Fibroblast of lung (primary cell): Measurements from ENCODE around the gene FRMD4A. TPM values are rescaled to one million over a fixed set of nuclear protein-coding genes. Genes with fewer than 3 reads are reported as not detected.

Experiments used
- DNase-seq, 2 donors: peaks; one replicate each; pipeline versions ENCODE4 v3.0.0 to v3.0.0-alpha.2; 2010; ENCODE audit warnings: low read depth in 2 of 2
- H2AFZ ChIP-seq: 2 replicates; pipeline ENCODE4 v1.5.1; 2012; ENCODE audit warnings: low read length, control low read depth, inconsistent platforms
- H3K27ac ChIP-seq: 2 replicates; pipeline ENCODE4 v1.5.1; 2011; ENCODE audit warnings: low read length, control low read depth; ENCODE audit not compliant: insufficient read depth
- H3K27me3 ChIP-seq: 2 replicates; pipeline ENCODE4 v1.5.1; 2011; ENCODE audit warnings: mild to moderate bottlenecking, low read length; ENCODE audit not compliant: control insufficient read depth, insufficient read depth
- H3K36me3 ChIP-seq: 2 replicates; pipeline ENCODE4 v1.5.1; 2011; ENCODE audit warnings: low read length; ENCODE audit not compliant: control insufficient read depth, insufficient read depth
- H3K4me1 ChIP-seq: 2 replicates; pipeline ENCODE4 v1.5.1; 2011; ENCODE audit warnings: low read length; ENCODE audit not compliant: control insufficient read depth, insufficient read depth; ENCODE audit errors: extremely low read depth
- H3K4me2 ChIP-seq: 2 replicates; pipeline ENCODE4 v1.5.1; 2011; ENCODE audit warnings: low read length, control low read depth; ENCODE audit not compliant: insufficient read depth; ENCODE audit errors: extremely low read depth
- H3K4me3 ChIP-seq, 4 experiments: fragments of 200-600 bp in 1 of 4; sonication (generic) in 1 of 4; replicated peaks in 1 of 4; 2 replicates each; pipeline ENCODE4 v1.5.1; 2011 to 2016; ENCODE audit warnings: low read length in 4 of 4, low read depth in 3 of 4, mild to moderate bottlenecking in 3 of 4, control low read depth in 2 of 4, inconsistent platforms in 1 of 4, mixed read lengths in 1 of 4; ENCODE audit not compliant: insufficient read depth in 1 of 4; ENCODE audit errors: control extremely low read depth in 1 of 4
- H3K79me2 ChIP-seq: 2 replicates; pipeline ENCODE4 v1.5.1; 2012; ENCODE audit warnings: mild to moderate bottlenecking, low read length, inconsistent platforms; ENCODE audit not compliant: control insufficient read depth, insufficient read depth
- H3K9ac ChIP-seq: 2 replicates; pipeline ENCODE4 v1.5.1; 2011; ENCODE audit warnings: mild to moderate bottlenecking, low read length, control low read depth; ENCODE audit not compliant: insufficient read depth
- H3K9me3 ChIP-seq: 2 replicates; pipeline ENCODE4 v1.5.1; 2012; ENCODE audit warnings: low read depth, low read length; ENCODE audit not compliant: control insufficient read depth, insufficient read depth
- H4K20me1 ChIP-seq: 2 replicates; pipeline ENCODE4 v1.5.1; 2011; ENCODE audit warnings: low read length; ENCODE audit not compliant: control insufficient read depth, insufficient read depth; ENCODE audit errors: extremely low read depth
- EZH2 ChIP-seq: IDR thresholded peaks from 2 replicates; pipeline ENCODE4 v1.5.1; 2012; ENCODE audit warnings: low read length, control low read depth, mild to moderate bottlenecking; ENCODE audit errors: missing control alignments
- polyA plus RNA-seq, 2 donors: library from polyadenylated mRNA; depleted of rRNA in 1 of 2; stranded (reverse) in 1 of 2; unstranded in 1 of 2; fragments of >200 nt; gene quantifications; 2 replicates each; pipeline ENCODE4 v1.2.1, GENCODE V29; 2011 to 2012; ENCODE audit warnings: missing spikeins in 1 of 2
- total RNA-seq: library from RNA; depleted of rRNA; stranded (reverse); fragments of >200 nt; gene quantifications from 2 replicates; pipeline ENCODE4 v1.2.1, GENCODE V29; 2014
- TF ChIP-seq, protein P1 (sequence below), 2 donors: IDR thresholded peaks in 1 of 2; conservative IDR thresholded peaks in 1 of 2; 1 replicate in 1 of 2; 2 replicates in 1 of 2; pipeline ENCODE4 v1.5.1; 2011 to 2012; ENCODE audit warnings: low read length in 2 of 2, control low read depth in 1 of 2, inconsistent platforms in 1 of 2, low read depth in 1 of 2, mild to moderate bottlenecking in 1 of 2

Gene FRMD4A
- total and polyA plus RNA-seq, 2 donors (not counting 1 experiment from before 2014, with no cell fraction given): 26.9 to 63.6 TPM

DNA sequence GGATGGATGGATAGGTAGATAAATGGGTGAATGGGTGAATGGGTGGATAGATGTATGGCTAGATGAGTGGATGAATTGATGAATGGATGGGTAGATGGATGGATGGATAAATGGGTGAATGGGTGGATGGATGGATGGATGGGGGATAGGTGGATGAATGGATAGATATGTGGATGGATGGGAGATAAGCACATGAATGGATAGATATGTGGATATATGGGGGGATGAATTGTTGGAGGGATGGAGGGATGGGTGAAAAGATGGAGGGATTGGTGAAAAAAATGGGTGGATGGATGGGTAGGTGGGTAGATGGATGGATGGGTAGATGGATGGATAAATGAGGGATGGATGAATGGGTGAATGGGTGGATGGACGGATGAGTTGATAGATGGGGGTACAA, 196.4 kb downstream of the FRMD4A start:
- no peak overlapping the region for H3K27ac ChIP-seq
- no peaks in the 10 kb centered on the region for H3K79me2 ChIP-seq
- no peak overlapping the region for H3K9ac ChIP-seq
- H3K4me2 ChIP-seq: no peak overlapping the region
- H3K36me3 ChIP-seq: no peaks in the 10 kb centered on the region
- no peaks in the 10 kb centered on the region for H4K20me1 ChIP-seq
- no peak for DNase-seq
- H3K27me3 ChIP-seq: peaks cover 5% of the 10 kb centered on the region
- H3K4me3 ChIP-seq: no peak overlapping the region
- H2AFZ ChIP-seq: no peak overlapping the region
- TF ChIP-seq, protein P1, sequence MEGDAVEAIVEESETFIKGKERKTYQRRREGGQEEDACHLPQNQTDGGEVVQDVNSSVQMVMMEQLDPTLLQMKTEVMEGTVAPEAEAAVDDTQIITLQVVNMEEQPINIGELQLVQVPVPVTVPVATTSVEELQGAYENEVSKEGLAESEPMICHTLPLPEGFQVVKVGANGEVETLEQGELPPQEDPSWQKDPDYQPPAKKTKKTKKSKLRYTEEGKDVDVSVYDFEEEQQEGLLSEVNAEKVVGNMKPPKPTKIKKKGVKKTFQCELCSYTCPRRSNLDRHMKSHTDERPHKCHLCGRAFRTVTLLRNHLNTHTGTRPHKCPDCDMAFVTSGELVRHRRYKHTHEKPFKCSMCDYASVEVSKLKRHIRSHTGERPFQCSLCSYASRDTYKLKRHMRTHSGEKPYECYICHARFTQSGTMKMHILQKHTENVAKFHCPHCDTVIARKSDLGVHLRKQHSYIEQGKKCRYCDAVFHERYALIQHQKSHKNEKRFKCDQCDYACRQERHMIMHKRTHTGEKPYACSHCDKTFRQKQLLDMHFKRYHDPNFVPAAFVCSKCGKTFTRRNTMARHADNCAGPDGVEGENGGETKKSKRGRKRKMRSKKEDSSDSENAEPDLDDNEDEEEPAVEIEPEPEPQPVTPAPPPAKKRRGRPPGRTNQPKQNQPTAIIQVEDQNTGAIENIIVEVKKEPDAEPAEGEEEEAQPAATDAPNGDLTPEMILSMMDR (conservative IDR thresholded peaks at IDR 0.05 in 1 of 2, IDR thresholded peaks at IDR 0.05 in 1 of 2; ENCODE audit: low read depth in 1 of 2, low read length in 2 of 2): no peak
- no peak for TF ChIP-seq EZH2
- H3K4me1 ChIP-seq: no peaks in the 10 kb centered on the region
- no peaks in the 10 kb centered on the region for H3K9me3 ChIP-seq

DNA sequence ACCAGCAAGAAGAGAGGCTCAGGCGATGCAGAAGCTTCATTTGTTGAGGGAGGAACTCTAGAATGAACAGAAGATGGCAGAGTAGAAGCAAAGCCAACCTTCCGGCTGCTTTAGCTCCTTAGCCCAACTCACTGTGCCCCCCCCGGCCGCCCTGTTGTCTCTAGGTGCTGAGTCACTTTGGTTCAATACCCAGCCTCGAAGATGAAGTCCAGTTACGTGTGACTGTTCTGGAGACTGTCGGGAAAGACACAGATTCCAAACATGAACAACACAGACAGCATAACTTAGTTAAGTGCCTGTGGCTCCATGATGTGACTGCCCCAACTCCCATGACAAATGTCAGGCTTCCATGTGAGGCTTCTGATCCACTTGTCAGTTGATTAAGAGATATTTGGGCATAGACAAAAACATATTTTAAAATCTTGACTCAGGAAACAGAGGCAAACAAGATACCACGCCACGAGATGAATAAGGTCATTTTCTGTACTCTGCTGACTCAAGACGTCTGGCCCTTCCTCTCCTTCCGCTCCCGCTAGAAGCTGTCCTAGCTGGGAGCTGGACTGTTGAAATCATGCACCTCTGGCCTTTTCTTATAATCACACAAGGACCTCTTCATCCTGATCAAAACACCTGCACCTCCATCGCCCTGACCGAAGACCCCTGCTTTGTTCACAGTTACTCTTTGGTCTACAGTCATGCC, 199.3 kb downstream of the FRMD4A start:
- Histone ChIP-seq H4K20me1 (no peaks in the 10 kb centered on the region), H3K4me2 (no peak overlapping the region), H3K36me3 (no peaks in the 10 kb centered on the region), H3K27ac (no peak overlapping the region), H3K9me3 (no peaks in the 10 kb centered on the region), H3K9ac (no peak overlapping the region), H3K27me3 (peaks cover 3% of the 10 kb centered on the region), H3K4me1 (no peaks in the 10 kb centered on the region), H2AFZ (no peak overlapping the region), H3K4me3 (no peak overlapping the region), H3K79me2 (no peaks in the 10 kb centered on the region)
- peak in 1 of 2 donors; percentile 4 for DNase-seq
- TF ChIP-seq EZH2: no peak

DNA sequence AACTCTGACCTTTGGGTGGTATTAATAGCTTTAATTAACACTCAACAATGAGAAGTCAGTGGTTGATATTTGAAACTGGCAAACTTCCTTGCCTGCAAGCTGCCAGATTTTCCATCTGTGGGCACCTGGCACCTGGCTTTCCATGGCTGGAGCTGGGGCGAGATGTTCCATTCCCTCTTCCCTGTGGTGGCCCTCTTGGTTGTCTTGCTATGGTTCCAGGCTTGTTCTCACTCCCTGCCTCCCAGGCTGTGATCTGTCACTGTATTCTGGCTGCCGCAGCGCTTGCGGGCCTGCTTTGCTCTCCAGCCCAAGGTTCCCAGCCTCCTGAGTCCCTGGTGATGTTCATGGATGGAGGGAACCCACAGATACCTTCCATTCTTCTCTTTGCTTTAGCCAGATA, 201.0 kb downstream of the FRMD4A start:
- DNase-seq: no peak

More for the DNA sequence above, 201.0 kb downstream of the FRMD4A start:
- H3K4me3 ChIP-seq: no peak overlapping the region
- no peaks in the 10 kb centered on the region for H3K79me2 ChIP-seq
- no peak overlapping the region for H3K9ac ChIP-seq
- H3K27me3 ChIP-seq: peaks cover 2% of the 10 kb centered on the region
- H4K20me1 ChIP-seq: no peaks in the 10 kb centered on the region
- no peaks in the 10 kb centered on the region for H3K36me3 ChIP-seq
- H3K4me2 ChIP-seq: no peak overlapping the region
- TF ChIP-seq, protein P1 (conservative IDR thresholded peaks at IDR 0.05 in 1 of 2, IDR thresholded peaks at IDR 0.05 in 1 of 2; ENCODE audit: low read depth in 1 of 2, low read length in 2 of 2): no peak
- TF ChIP-seq EZH2: no peak
- H2AFZ ChIP-seq: no peak overlapping the region
- no peak overlapping the region for H3K27ac ChIP-seq
- no peaks in the 10 kb centered on the region for H3K9me3 ChIP-seq
- no peaks in the 10 kb centered on the region for H3K4me1 ChIP-seq
